Head of caudate nucleus (tissue), 42 donors: ENCODE measurements around the gene LMO7.

ENCODE experiments used
- DNase-seq, 42 donors: peaks; one replicate each; pipeline versions ENCODE4 v3.0.0 to v3.0.0-alpha.2; 2020 to 2021; ENCODE audit warnings: mixed read lengths in 7 of 42
- intact Hi-C: fragments of 100-400 bp; cut with DNase I; formaldehyde crosslinking; loops from one replicate; pipeline ENCODE4 v1.15.0; 2022

Gene LMO7

DNA sequence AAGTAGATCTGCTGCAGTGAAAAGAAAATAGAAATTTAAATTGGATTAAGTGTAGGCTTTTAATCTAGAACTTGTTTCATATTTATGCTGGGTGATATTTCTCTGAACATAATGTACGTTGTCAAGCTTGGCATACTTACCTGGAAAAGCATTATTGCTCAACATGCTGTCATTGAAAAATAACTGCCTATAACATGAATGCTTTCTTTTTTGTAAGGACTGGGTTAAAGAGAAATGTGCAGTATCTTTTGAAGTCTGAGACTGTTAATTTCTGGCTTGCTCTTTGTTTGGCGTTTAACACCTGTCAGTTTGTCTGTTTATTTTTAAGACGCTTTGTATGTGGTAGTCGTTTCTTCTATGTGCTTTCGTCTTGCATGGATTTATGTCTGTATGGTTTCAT lies 175.2 kb downstream of the LMO7 start:
- DNase-seq: no peak
- intact Hi-C loops: no loop called here

DNA sequence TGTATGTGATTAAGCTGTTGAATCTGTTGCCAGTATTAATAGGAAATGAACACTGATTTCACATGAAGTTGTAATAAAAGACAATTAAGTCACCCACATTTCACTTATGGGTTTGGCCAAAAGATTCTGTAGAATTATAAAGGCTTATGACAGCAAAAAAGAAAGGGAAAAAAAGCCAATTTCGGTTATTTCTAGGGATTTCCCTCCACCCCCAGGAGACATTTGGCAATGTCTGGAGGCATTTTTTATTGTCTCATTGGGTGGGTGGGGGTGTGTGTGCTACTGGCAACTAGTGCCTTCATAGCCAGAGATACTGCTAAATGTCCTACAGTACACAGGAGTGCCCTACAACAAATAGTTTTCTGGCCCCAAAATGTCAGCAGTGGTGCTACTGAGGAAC lies 175.7 kb downstream of the LMO7 start:
- intact Hi-C loops: no loop called here

DNA sequence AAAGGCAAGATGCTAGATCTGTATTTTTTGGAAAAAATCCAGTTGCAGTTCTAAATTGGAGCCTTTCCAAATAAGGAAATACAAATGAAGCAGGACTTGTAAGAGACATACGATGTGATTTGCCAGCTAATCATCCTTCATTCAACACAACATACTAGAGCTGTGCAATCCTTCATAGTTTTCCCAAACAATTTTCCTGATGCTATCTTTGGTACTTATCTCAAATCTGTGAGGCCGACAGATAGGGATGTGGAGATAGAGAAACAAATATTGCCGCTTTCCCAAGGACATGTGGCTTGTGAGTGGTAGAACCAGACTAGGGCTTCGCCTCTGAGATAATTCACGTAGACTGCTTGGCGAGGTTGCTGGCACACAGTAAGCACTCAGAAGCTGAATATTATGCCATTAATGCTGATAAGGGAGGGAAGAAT lies 176.6 kb downstream of the LMO7 start:
- DNase-seq: no peak
- intact Hi-C loops: no loop called here

More for the DNA sequence above, 175.7 kb downstream of the LMO7 start:
- no peak for DNase-seq

DNA sequence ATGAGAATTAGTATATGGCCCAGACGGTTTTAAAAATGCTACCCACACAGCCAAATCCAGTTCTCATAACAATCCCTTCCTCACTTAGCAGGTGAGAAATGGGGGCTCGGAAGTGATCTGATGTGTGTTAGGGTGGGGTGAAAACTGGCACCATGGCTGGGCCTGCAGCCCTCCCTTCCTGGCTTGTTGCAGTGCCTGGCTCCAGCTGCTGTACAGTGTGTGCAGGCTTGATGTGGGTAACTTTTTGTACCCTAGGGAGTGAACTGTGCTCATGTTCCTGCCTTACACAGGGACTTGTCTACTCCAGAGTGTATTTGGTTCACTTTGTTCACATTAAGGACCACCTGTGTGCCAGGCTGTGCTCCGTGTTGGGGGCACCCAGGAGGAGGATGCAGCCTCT lies 177.2 kb downstream of the LMO7 start:
- DNase-seq: no peak
- intact Hi-C loops: no loop called here

DNA sequence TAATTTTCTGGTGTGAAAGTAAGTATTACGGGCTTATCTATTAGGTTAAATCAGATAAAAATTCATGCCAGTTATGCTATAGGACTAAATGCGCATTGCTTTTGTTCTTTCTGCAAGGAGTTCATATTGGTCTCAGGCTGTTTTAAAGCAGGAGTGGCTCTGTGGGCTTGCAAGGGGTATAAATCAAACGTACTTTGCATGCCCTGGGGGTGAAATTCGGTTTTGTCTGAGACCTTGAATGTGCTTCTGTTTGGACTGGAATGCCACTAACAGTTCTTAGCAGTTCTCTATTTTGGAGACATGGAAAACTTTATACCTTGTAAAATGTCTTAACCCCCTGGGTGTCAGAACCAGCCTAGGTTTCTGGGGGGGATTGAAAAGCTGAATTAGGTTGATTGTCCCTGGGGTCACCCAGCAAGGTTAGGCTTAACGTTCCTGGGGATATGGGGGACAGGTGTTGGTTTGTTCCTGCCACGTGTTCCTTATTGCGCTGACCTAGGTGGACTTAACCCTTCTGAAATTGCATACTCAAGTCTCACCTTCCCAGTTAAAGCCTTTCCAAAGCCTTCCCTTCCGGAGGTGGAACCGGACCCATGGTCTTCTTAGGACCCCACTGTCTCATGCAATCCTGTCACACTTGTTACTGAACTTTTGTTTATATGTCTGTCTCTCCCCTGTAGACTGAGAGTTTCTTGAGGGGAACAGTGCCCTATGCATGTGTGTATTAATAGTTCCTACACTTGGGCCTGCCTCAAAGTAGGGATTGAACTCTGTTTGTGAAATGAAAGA lies 182.2 kb downstream of the LMO7 start:
- intact Hi-C loops: no loop called here

DNA sequence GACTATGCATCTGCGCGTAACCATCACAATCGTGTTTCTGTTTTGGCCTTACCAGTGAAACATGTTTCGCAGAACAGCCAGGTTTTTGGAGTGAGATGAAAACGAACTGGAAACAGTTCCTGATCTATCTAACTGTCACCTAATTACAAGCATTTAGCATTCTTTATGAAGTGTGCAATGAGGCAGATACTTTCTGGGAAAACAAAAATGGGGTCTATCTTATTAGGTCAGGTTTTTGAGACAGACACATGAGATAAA lies 182.8 kb downstream of the LMO7 start:
- intact Hi-C loops: no loop called here
- no peak for DNase-seq

More for the DNA sequence above, 182.2 kb downstream of the LMO7 start:
- DNase-seq: no peak

DNA sequence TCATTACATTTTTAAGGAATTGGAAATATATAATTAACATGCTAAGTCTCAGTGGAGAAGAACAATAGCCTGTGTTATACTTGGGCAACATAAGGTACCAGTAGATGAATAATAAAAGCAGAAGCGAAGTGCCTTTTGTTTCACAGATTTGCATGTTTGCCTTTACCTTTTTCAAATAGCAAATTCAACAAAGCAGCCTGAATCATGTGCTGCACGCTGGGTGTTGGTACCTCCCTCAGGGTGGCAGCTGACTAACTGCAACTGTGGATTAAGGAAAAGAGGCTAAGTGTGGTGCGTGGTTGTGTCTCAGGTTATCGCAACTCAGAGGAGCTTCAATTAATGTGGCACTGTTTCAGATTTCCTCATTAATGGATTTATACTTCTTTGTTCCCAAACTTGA lies 189.0 kb downstream of the LMO7 start:
- peak in 34 of 42 donors; percentile 8 to 80 (median 53) for DNase-seq
- intact Hi-C loops: no loop called here

DNA sequence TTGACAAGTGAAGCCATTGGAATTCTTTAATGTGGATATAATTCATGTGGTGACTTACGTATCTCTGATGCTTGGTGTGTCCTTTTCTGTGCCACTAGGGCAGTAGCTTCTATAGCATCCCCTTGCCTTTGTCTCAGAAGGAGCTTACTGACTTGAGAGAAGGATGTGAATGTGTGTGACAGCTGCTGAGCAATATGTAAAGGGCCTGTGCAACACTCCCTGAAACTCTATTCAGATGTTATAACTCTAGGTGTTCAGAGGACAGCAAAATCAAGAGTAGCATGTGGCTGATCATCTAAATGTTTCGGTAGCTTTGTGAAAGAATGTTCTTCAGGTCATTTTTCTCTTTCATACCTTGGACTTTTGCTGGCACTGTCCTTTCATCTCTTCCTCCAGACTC lies 189.5 kb downstream of the LMO7 start:
- no peak for DNase-seq
- intact Hi-C loops: no loop called here

DNA sequence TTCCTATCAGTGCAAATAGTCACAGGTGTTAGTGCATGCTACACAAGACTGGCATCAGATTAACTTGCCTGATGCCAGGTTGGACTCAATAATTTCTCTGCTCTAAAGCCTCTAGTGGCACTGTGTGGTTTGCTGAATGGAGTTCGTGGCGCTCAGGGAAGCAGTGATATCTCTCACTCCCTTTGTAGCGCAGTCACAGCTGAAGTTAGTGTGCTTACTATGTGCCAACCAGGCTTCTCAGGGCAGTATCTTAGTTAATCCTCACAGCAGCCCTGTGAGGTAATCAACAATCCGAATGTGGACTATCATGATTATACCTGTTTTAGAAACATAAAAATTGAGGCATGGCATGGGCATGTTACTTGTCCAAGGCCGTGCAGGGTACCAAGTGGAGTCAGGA lies 190.3 kb downstream of the LMO7 start:
- no peak for DNase-seq
- intact Hi-C loops: no loop called here

DNA sequence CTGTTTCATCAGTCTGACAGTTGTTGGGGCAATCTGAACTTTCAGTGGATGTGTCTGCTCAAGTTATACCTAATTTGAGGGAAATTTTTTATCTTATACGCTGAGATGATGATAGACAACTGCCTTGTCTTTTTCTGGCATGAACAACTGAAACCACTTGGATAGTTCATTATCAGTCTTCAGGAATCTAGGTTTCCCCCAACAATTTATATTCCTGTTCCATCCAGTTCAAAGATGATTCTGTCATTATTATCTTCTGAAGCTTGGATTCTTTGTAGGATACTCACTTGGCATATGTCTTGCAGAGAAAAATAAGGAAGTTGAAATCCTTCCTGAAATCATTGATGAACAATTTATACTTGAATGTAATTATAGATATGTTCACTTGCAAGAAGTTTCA lies 193.7 kb downstream of the LMO7 start:
- no peak for DNase-seq
- intact Hi-C loops: no loop called here

DNA sequence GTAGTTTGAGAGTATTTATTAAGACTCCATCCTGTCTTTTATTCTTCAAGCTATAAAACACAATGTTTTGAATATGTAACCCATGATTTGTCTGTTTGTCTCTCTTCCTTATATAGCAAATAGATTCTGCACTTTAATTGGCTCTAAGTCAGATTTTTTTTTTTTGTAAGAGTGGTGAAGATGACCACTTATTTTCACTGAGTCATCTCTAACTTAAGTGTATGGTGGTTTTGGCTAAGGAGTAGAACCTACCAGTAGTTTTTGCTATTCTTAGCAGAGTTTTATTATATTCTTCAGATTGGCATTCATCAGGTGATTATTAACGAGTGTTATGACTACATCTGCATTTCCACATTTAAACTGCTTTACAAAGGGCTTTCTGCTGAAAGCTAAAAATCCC lies 194.7 kb downstream of the LMO7 start:
- no peak for DNase-seq
- intact Hi-C loops: no loop called here

DNA sequence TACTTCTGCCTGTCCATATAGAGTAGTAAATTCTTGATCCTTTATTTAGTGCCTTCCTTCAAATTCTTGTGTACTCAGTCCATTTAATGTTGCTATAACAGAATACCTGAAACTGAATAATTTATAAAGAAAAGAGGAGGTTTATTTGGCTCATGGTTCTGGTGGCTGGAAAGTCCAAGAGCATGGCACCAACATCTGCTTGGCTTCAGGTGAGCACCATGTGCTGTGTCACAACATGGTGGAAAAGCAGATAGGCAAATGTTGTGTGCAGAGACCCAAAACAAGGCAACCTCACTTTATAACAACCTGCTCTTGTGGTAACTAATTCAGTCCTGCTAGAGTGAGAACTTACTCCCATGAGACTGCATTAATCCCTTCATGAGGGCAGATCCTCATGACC lies 195.3 kb downstream of the LMO7 start:
- DNase-seq: no peak
- intact Hi-C loops: no loop called here

DNA sequence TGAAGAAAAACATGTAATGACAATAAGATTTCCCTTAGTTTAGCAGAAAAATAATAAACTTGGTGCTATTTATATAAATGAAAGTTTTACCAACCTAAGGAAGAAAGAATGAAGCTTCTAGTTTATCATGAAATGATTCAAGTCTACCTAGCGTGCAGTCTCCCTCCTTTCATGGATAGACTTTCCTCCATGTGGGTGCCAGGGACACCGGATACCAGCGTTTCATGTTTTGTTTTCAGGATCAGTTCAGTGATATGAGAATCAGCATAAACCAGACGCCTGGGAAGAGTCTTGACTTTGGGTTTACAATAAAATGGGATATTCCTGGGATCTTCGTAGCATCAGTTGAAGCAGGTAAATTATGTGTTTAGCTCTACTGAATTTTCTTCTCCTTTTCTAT lies 196.7 kb downstream of the LMO7 start:
- intact Hi-C loops: no loop called here
- no peak for DNase-seq

DNA sequence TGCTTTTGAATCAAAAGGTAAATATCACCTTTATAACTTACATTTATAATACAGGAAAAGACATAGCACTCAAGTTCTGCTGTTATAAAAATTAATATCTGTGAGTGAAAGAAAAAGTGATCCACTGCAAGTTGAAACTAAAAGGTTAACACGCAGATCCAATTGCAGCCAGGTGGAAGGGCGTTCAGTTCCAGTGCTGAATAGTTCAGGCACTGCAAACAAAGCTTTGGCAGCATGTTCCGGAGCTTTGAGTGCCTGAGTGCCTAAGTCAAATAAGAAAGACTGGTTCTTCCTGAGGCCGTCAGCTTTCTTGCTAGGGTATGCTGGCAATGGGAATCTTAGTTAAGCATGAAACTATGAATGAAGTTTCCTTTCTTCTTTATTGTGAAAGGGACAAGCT lies 200.3 kb downstream of the LMO7 start:
- no peak for DNase-seq
- intact Hi-C loops: no loop called here

DNA sequence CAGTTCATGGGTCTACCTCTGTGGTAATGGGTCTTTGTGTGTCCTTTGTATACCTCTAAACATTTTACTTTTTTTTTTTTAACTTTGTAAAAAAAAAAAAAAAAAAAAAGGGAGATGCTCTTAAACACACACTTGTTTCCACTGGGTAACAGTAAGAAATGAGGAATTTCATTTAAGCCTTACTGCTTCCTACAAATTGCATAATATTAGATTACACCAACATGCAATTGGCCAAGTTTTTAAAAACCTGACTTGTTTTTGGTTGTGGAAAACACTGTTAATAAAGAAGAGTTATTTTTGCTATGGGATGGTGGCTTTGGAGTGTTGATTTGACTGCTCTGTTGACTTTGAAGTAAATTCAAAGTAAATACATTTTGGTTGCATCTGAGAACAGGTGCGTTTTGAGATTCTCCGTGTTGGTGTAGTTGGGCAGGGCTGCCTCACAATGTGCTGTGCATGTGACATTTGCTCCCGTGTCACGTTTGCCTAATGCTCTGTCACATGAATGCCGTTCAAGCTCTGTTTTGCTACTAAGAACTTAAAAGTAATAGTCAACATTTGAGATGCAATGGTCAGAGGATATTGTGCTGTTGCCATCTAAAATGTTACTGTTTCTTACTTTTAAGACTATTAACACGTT lies 202.4 kb downstream of the LMO7 start:
- no peak for DNase-seq
- intact Hi-C loops: no loop called here

DNA sequence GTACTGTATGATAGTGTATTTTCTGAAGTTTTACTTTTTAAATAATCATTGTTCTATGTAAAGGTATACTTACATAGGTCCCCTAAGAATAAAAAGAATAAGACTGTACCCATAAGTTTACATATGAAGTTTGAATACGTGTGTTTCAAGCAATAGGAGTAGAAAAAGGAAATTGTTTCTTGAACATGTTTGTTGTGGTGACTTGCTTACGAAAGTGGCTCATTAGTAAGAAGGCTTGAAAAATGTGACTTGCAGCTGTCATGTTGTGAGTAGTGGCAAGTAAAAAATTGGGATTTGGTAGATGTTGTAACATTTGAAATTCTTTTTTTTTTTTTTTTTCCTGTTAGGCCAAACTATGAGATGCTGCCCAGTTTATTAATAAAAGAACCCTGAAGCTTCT lies 203.3 kb downstream of the LMO7 start:
- intact Hi-C loops: no loop called here
- no peak for DNase-seq

DNA sequence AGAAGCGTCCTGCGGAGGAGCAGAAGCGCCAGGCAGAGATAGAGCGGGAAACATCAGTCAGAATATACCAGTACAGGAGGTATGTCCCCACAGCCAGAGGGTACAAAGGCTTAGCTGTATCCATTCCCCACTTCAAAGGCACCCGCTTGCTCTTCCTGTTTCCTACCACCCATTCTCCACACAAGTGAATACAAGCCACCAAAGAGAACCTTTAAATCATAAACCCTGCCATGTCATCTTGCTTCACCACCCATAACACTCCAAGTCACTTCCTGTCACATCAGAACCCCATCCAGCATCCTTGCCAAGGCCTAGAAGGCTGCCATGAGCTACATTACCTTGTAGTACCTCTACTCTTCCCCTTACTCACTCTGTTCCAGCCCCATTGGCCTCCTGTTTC lies 205.8 kb downstream of the LMO7 start:
- intact Hi-C loops: no loop called here
- DNase-seq: no peak

DNA sequence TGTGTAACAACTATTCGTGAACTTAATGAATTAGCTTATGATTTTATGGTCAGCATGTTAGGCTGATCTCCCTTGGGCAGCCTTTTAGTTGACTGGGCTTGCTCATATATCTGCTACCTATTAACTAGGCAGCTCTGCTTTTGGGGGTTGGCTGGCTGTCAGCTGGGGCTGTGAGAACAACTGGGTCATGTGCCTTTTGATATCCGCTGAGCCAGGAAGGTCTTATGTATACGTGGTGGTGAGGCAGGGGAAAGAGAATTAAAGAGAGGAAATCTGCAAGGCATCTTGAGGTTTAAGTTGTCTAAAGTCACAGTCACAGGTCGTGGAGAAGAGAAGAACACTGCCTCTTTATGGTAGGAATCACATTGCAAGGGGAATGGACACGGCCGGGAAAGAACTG lies 206.9 kb downstream of the LMO7 start:
- intact Hi-C loops: no loop called here
- DNase-seq: no peak

DNA sequence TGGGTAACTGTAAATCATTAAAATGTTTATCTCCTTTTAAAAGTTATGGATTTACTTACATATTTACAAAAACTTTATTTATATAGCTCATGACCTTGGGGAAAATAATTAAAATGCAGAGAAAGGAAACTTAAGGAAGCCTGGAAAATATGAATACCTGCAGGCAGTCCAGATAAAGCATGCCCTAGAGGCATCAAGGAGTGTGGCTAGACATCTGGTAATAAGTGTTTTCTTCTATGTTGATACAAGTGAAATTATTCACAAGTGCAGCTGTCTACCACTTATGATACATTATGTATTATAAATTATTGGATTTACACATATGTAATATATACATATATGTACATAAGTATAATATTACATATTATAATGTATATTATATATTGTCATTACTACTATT lies 207.9 kb downstream of the LMO7 start:
- intact Hi-C loops: no loop called here

DNA sequence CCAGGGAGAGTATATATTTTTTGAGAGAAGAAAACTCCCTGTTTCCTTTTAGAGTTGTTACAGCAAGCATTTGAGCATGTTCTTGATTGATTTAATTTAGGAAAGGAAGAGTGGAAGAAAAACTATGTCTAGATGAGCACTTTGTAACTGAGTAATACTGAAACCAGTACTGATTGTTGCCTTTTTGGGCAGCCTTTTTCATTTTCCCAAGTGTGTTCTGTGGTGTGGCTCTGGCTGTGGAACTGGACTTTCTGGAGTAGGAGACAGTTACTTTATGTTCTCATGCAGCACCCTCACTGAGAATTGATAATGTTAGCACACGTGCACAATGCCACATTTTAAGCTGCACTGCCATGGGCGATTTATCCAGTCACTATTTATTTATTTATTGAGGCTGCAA lies 211.5 kb downstream of the LMO7 start:
- intact Hi-C loops: no loop called here
- DNase-seq: no peak

More for the DNA sequence above, 207.9 kb downstream of the LMO7 start:
- DNase-seq: no peak

DNA sequence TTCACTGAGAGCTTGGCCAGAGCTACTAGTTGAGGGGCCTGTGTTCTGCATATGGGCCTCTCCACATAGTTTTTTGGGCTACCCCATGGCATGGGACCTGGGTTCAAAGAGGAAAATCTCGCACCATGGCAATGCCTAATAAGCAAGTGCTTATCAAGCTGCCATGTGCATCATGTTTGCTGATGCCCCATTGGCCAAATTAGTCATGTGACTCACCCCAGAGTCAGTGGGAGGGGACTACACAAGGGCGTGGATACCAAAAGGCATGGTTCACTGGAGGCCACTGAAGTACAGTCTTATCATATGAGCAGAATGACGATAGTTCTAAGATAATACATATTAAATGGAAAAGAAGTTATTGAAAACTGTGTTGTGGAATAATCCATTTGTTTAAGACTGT lies 214.8 kb downstream of the LMO7 start:
- DNase-seq: no peak
- intact Hi-C loops: no loop called here
